HCT116 (cell line): ENCODE measurements around the gene IP6K3. TPM values are rescaled to one million over a fixed set of nuclear protein-coding genes. Genes with fewer than 3 reads are reported as not detected.

Source experiments
- ATAC-seq: fragments of 200-7000 bp; cut with Tn5 transposase; 2 replicates; pipeline ENCODE4 v1.9.1; 2020; ENCODE audit warnings: mild to moderate bottlenecking, moderate library complexity
- BruUV-seq: library from RNA; stranded (reverse); fragments of 400-500 nt; replicated peaks from 2 replicates; lab custom pipeline; 2021; lab: Mats Ljungman, UMichigan
- CTCF ChIA-PET: fragments of 300-600 bp; sonication (Branson Sonifier 250); formaldehyde crosslinking; loops from one replicate; lab custom pipeline; 2021; ENCODE audit warnings: antibody characterized with exemption; lab: Charles Lee
- POLR2A ChIA-PET: fragments of 300-600, 350-600 bp; sonication (Branson Sonifier 250); formaldehyde crosslinking; loops from one replicate; lab custom pipeline; 2021; ENCODE audit warnings: antibody characterized with exemption; lab: Charles Lee
- RAD21 ChIA-PET, 2 experiments: fragments of 300-600 bp; sonication (Branson Sonifier 250); formaldehyde crosslinking; loops; one replicate each; lab custom pipeline; 2023; ENCODE audit warnings: low total read pairs in 2 of 2; ENCODE audit not compliant: uncharacterized antibody in 2 of 2, unreplicated experiment in 2 of 2, low non-redundant PET in 1 of 2; lab: Charles Lee
- DNase-seq: peaks from one replicate; pipeline ENCODE4 v3.0.0-alpha.2; 2010; ENCODE audit warnings: low read depth, low spot score
- H2AFZ ChIP-seq: fragments of 200-600 bp; shearing (Covaris generic), sonication (generic); 2 replicates; pipeline ENCODE4 v1.6.1; 2017; ENCODE audit warnings: low read depth, mixed run types, mixed read lengths, antibody characterized with exemption, low read length; ENCODE audit not compliant: poor library complexity, severe bottlenecking
- H3K27ac ChIP-seq: 2 replicates; pipeline ENCODE4 v1.5.1; 2012; ENCODE audit warnings: low read depth, low read length
- H3K27me3 ChIP-seq: fragments of 200-600 bp; sonication (generic); 2 replicates; pipeline ENCODE4 v1.6.1; 2016; ENCODE audit warnings: mixed run types, low read length, mixed read lengths; ENCODE audit not compliant: insufficient read depth
- H3K36me3 ChIP-seq, 2 experiments: fragments of 200-500 bp in 1 of 2; fragments of 200-600 bp in 1 of 2; sonication (Bioruptor generic) in 1 of 2; sonication (generic) in 1 of 2; 2 replicates each; pipeline versions ENCODE4 v1.5.1 to v1.6.1; 2014 to 2016; ENCODE audit warnings: low read length in 2 of 2, inconsistent platforms in 1 of 2, mixed read lengths in 1 of 2, mixed run types in 1 of 2; ENCODE audit not compliant: insufficient read depth in 2 of 2, control insufficient read depth in 1 of 2
- H3K4me1 ChIP-seq, 2 experiments: fragments of 200-600 bp in 1 of 2; sonication (generic) in 1 of 2; 2 replicates each; pipeline versions ENCODE4 v1.5.1 to v1.6.1; 2012 to 2017; ENCODE audit warnings: low read length in 2 of 2, inconsistent platforms in 1 of 2, mild to moderate bottlenecking in 1 of 2, mixed read lengths in 1 of 2, mixed run types in 1 of 2, moderate library complexity in 1 of 2; ENCODE audit not compliant: insufficient read depth in 2 of 2, control insufficient read depth in 1 of 2
- H3K4me2 ChIP-seq: fragments of 200-600 bp; sonication (generic); 2 replicates; pipeline ENCODE4 v1.6.1; 2017; ENCODE audit warnings: mixed run types, low read length, mixed read lengths
- H3K4me3 ChIP-seq, 2 experiments: fragments of 200-600 bp in 1 of 2; sonication (generic) in 1 of 2; replicated peaks in 1 of 2; 2 replicates each; pipeline ENCODE4 v1.5.1; 2011 to 2016; ENCODE audit warnings: low read length in 2 of 2, control low read depth in 1 of 2, low read depth in 1 of 2, mild to moderate bottlenecking in 1 of 2, mixed read lengths in 1 of 2, mixed run types in 1 of 2
- H3K79me2 ChIP-seq: fragments of 200-600 bp; sonication (generic); 2 replicates; pipeline ENCODE4 v1.6.1; 2017; ENCODE audit warnings: mild to moderate bottlenecking, mixed run types, low read length, moderate library complexity, mixed read lengths; ENCODE audit not compliant: insufficient read depth
- H3K9ac ChIP-seq: fragments of 200-600 bp; sonication (generic); 2 replicates; pipeline ENCODE4 v1.6.1; 2016; ENCODE audit warnings: low read length, mixed read lengths
- H3K9me2 ChIP-seq: fragments of 200-600 bp; sonication (generic), shearing (Covaris generic); 2 replicates; pipeline ENCODE4 v1.6.1; 2017; ENCODE audit warnings: mixed run types, mild to moderate bottlenecking, moderate library complexity; ENCODE audit not compliant: insufficient read depth
- H3K9me3 ChIP-seq, 2 experiments: fragments of 200-500 bp in 1 of 2; fragments of 200-600 bp in 1 of 2; sonication (Bioruptor generic) in 1 of 2; sonication (generic) in 1 of 2; 2 replicates each; pipeline ENCODE4 v1.6.1; 2014 to 2017; ENCODE audit warnings: low read length in 2 of 2, mixed read lengths in 2 of 2, inconsistent platforms in 1 of 2, low read depth in 1 of 2, mild to moderate bottlenecking in 1 of 2, mixed run types in 1 of 2, moderate library complexity in 1 of 2; ENCODE audit not compliant: control insufficient read depth in 1 of 2, insufficient read depth in 1 of 2
- H4K20me1 ChIP-seq: fragments of 200-600 bp; sonication (generic), shearing (Covaris generic); 2 replicates; pipeline ENCODE4 v1.6.1; 2017; ENCODE audit warnings: mixed run types, mild to moderate bottlenecking, moderate library complexity; ENCODE audit not compliant: insufficient read depth
- CBX3 ChIP-seq: IDR thresholded peaks from 2 replicates; pipeline ENCODE4 v1.6.1; 2012; ENCODE audit warnings: low read depth
- CEBPB ChIP-seq: IDR thresholded peaks from 2 replicates; pipeline ENCODE4 v1.6.1; 2012; ENCODE audit warnings: low read depth
- EZH2 ChIP-seq: fragments of 200-600 bp; sonication (generic); IDR thresholded peaks from 2 replicates; pipeline ENCODE4 v1.6.1; 2017; ENCODE audit warnings: antibody characterized with exemption, mixed run types
- EZH2phosphoT487 ChIP-seq: fragments of 200-600 bp; IDR thresholded peaks from 2 replicates; pipeline ENCODE4 v1.6.1; 2018; ENCODE audit warnings: antibody characterized with exemption, borderline replicate concordance
- JUND ChIP-seq: IDR thresholded peaks from 2 replicates; pipeline ENCODE4 v1.6.1; 2012
- POLR2AphosphoS5 ChIP-seq: IDR thresholded peaks from 2 replicates; pipeline ENCODE4 v1.6.1; 2011; ENCODE audit warnings: mild to moderate bottlenecking, low read depth, low read length, moderate library complexity
- RAD21 ChIP-seq: IDR thresholded peaks from 2 replicates; pipeline ENCODE4 v1.6.1; 2012; ENCODE audit warnings: low read depth, mild to moderate bottlenecking
- SP1 ChIP-seq: IDR thresholded peaks from 2 replicates; pipeline ENCODE4 v1.6.1; 2012; ENCODE audit warnings: low read depth
- SRF ChIP-seq: IDR thresholded peaks from 2 replicates; pipeline ENCODE4 v1.6.1; 2012; ENCODE audit warnings: low read depth
- TCF7L2 ChIP-seq: IDR thresholded peaks from 2 replicates; pipeline ENCODE4 v1.7.0; 2011; ENCODE audit warnings: borderline replicate concordance, inconsistent platforms; ENCODE audit not compliant: insufficient read depth, insufficient read length; ENCODE audit errors: extremely low read depth
- ZFX ChIP-seq: fragments of 450-650 bp; IDR thresholded peaks from 2 replicates; pipeline ENCODE4 v1.6.1; 2017
- intact Hi-C: fragments of 100-400 bp; cut with micrococcal nuclease; formaldehyde crosslinking; loops from 2 replicates; pipeline ENCODE4 v1.10.0; 2022
- total RNA-seq: library from RNA; stranded (reverse); gene quantifications from one replicate; pipeline ENCODE4 v1.2.1, GENCODE V29; 2021; ENCODE audit not compliant: unreplicated experiment
- TF ChIP-seq, protein P1 (sequence below): IDR thresholded peaks from 2 replicates; pipeline ENCODE4 v1.6.1; 2012
- TF ChIP-seq, protein P2 (sequence below): IDR thresholded peaks from 2 replicates; pipeline ENCODE4 v1.6.1; 2012; ENCODE audit warnings: low read depth

The IP6K3 gene
- total RNA-seq, 1 experiment from 2014 or later = not detected

DNA sequence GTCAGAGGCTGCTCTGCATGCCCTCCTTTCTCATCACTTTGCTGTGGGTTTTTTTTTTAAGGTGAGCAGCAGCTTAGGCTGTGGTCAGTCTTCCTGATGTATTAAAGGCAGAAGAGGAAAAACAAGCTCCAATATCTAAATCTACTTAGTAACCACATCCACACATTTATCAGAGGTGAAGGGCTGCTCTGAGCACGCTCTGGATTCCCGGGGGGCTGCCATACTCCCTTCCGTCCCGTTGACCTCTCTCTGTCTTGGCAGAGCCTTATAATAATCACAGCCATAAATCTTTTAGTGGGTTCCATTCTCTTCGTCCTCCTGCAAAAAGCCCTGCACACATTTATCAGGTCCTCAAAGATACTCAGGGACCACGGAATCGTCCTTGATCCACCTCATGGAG, 44.9 kb upstream of the IP6K3 start:
- H3K27ac ChIP-seq = no peak overlapping the region
- ChIA-PET CTCF (no interaction called here), RAD21 (no interaction called here), POLR2A (no interaction called here)
- no peak overlapping the region for H3K4me3 ChIP-seq
- intact Hi-C loops = no loop called here
- no peak for DNase-seq
- H3K9me2 ChIP-seq = peaks cover 5% of the 10 kb centered on the region; the same call in 1 of the 2 replicates
- no peak overlapping the region for H3K4me2 ChIP-seq
- no peak overlapping the region for H2AFZ ChIP-seq
- BruUV-seq = no TSS peak
- H3K27me3 ChIP-seq = peaks cover 8% of the 10 kb centered on the region; the same call in 1 of the 2 replicates
- H4K20me1 ChIP-seq = no peaks in the 10 kb centered on the region
- H3K9me3 ChIP-seq = no peaks in the 10 kb centered on the region
- peaks cover 7 to 21% of the 10 kb centered on the region in 2 experiments; a peak in 3 of 4 replicates for H3K4me1 ChIP-seq
- peaks cover 16% of the 10 kb centered on the region for H3K79me2 ChIP-seq
- no peaks in the 10 kb centered on the region for H3K36me3 ChIP-seq
- H3K9ac ChIP-seq = no peak overlapping the region
- no peak for TF ChIP-seq EZH2
- TF ChIP-seq SRF = no peak
- TF ChIP-seq ZFX = no peak
- TF ChIP-seq CBX3 = no peak
- TF ChIP-seq, protein P1, sequence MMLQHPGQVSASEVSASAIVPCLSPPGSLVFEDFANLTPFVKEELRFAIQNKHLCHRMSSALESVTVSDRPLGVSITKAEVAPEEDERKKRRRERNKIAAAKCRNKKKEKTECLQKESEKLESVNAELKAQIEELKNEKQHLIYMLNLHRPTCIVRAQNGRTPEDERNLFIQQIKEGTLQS = no peak
- no peak for TF ChIP-seq SP1
- no peak for TF ChIP-seq TCF7L2
- no peak for TF ChIP-seq EZH2phosphoT487
- no peak for TF ChIP-seq JUND
- no peak for TF ChIP-seq POLR2AphosphoS5
- TF ChIP-seq CEBPB = no peak
- TF ChIP-seq RAD21 = no peak
- TF ChIP-seq, protein P2, sequence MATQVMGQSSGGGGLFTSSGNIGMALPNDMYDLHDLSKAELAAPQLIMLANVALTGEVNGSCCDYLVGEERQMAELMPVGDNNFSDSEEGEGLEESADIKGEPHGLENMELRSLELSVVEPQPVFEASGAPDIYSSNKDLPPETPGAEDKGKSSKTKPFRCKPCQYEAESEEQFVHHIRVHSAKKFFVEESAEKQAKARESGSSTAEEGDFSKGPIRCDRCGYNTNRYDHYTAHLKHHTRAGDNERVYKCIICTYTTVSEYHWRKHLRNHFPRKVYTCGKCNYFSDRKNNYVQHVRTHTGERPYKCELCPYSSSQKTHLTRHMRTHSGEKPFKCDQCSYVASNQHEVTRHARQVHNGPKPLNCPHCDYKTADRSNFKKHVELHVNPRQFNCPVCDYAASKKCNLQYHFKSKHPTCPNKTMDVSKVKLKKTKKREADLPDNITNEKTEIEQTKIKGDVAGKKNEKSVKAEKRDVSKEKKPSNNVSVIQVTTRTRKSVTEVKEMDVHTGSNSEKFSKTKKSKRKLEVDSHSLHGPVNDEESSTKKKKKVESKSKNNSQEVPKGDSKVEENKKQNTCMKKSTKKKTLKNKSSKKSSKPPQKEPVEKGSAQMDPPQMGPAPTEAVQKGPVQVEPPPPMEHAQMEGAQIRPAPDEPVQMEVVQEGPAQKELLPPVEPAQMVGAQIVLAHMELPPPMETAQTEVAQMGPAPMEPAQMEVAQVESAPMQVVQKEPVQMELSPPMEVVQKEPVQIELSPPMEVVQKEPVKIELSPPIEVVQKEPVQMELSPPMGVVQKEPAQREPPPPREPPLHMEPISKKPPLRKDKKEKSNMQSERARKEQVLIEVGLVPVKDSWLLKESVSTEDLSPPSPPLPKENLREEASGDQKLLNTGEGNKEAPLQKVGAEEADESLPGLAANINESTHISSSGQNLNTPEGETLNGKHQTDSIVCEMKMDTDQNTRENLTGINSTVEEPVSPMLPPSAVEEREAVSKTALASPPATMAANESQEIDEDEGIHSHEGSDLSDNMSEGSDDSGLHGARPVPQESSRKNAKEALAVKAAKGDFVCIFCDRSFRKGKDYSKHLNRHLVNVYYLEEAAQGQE = no peak
- ATAC-seq = no peak
